ENCODE results near the gene TADA2B.

DNA sequence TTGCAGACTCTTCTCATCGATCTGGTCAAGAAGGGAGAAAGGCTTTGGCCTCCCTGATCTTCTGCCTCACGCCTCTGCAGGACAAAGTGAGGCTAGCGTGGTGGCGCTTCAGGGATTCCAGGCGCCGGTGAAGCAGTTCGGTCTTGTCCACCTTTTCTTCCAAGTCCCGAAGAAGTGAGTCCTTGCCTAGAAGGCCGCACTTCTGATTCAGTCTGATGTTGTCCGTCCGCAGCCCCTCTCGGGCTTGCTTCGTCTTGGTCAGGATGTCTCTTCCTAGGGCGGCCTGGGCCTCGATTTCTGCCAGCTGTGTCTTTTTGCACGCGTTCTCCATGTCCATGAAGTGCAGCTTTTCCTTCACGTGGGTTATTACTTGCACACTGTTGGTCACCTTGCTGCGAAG is 1.9 kb upstream of the TADA2B start:
- TF ChIP-seq POLR2AphosphoS5 (IDR thresholded peaks at IDR 0.05; ENCODE audit: low read depth), result no peak
- TF ChIP-seq EZH2 (IDR thresholded peaks at IDR 0.05; ENCODE audit: low read depth, unreplicated experiment), result no peak
- TF ChIP-seq, protein P1, sequence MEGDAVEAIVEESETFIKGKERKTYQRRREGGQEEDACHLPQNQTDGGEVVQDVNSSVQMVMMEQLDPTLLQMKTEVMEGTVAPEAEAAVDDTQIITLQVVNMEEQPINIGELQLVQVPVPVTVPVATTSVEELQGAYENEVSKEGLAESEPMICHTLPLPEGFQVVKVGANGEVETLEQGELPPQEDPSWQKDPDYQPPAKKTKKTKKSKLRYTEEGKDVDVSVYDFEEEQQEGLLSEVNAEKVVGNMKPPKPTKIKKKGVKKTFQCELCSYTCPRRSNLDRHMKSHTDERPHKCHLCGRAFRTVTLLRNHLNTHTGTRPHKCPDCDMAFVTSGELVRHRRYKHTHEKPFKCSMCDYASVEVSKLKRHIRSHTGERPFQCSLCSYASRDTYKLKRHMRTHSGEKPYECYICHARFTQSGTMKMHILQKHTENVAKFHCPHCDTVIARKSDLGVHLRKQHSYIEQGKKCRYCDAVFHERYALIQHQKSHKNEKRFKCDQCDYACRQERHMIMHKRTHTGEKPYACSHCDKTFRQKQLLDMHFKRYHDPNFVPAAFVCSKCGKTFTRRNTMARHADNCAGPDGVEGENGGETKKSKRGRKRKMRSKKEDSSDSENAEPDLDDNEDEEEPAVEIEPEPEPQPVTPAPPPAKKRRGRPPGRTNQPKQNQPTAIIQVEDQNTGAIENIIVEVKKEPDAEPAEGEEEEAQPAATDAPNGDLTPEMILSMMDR (conservative IDR thresholded peaks at IDR 0.05; ENCODE audit: low read depth in 2 of 2), result no peak

Data from GM23338 (cell line).